ENCODE data around the gene PDGFD.
"Not testable (repeated sequence)": the region's sequence is repeated elsewhere in the genome, so short reads cannot be mapped to it uniquely, and the experiment has no call there.

PDGFD gene

GRCh38 chr11:104057908-104058307, 106.0 kb downstream of the PDGFD start:
- no peak for DNase-seq (ENCODE audit: low read depth)
- no peak overlapping the region for H3K4me3 ChIP-seq (ENCODE audit: control insufficient read depth, low read depth, low read length)
- TF ChIP-seq, protein P1, sequence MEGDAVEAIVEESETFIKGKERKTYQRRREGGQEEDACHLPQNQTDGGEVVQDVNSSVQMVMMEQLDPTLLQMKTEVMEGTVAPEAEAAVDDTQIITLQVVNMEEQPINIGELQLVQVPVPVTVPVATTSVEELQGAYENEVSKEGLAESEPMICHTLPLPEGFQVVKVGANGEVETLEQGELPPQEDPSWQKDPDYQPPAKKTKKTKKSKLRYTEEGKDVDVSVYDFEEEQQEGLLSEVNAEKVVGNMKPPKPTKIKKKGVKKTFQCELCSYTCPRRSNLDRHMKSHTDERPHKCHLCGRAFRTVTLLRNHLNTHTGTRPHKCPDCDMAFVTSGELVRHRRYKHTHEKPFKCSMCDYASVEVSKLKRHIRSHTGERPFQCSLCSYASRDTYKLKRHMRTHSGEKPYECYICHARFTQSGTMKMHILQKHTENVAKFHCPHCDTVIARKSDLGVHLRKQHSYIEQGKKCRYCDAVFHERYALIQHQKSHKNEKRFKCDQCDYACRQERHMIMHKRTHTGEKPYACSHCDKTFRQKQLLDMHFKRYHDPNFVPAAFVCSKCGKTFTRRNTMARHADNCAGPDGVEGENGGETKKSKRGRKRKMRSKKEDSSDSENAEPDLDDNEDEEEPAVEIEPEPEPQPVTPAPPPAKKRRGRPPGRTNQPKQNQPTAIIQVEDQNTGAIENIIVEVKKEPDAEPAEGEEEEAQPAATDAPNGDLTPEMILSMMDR (conservative IDR thresholded peaks at IDR 0.05; ENCODE audit: control insufficient read depth, insufficient read depth, low read depth, low read length) = no peak

- TF ChIP-seq, protein P1 (conservative IDR thresholded peaks at IDR 0.05; ENCODE audit: control insufficient read depth, insufficient read depth, low read depth, low read length) = no peak
- DNase-seq (ENCODE audit: low read depth) = no peak
- H3K4me3 ChIP-seq (ENCODE audit: control insufficient read depth, low read depth, low read length) = no peak overlapping the region
Observed at GRCh38 chr11:104055596-104055995, 108.4 kb downstream of the PDGFD start.

- TF ChIP-seq, protein P1 (conservative IDR thresholded peaks at IDR 0.05; ENCODE audit: control insufficient read depth, insufficient read depth, low read depth, low read length) = no peak
- no peak overlapping the region for H3K4me3 ChIP-seq (ENCODE audit: control insufficient read depth, low read depth, low read length)
- no peak for DNase-seq (ENCODE audit: low read depth)
Observed at GRCh38 chr11:104054911-104055529, 108.9 kb downstream of the PDGFD start.

- H3K4me3 ChIP-seq (ENCODE audit: control insufficient read depth, low read depth, low read length) = no peak overlapping the region
- TF ChIP-seq, protein P1 (conservative IDR thresholded peaks at IDR 0.05; ENCODE audit: control insufficient read depth, insufficient read depth, low read depth, low read length) = no peak
- no peak for DNase-seq (ENCODE audit: low read depth)
Observed at GRCh38 chr11:104053743-104054478, 110.0 kb downstream of the PDGFD start.

DNA sequence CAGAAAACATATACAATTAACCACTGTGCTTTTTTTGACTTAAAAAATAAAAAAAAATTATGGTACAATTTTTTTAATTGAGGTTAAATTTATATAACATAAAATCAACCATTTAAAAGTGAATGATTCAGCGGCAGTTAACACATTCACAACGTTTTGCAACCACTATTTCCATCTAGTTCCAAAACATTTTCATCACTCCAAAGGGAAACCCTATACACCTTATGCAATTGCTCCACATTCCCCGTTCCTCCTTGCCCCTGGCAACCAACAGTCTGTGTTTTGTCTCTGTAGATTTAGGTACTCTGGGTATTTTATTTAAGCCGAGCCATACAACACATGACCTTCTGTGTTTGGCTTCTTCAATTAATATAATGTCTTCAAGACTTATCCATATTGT, 112.2 kb downstream of the PDGFD start:
- TF ChIP-seq, protein P1 (conservative IDR thresholded peaks at IDR 0.05; ENCODE audit: control insufficient read depth, insufficient read depth, low read depth, low read length) = no peak
- no peak overlapping the region for H3K4me3 ChIP-seq (ENCODE audit: control insufficient read depth, low read depth, low read length)
- no peak for DNase-seq (ENCODE audit: low read depth)

DNA sequence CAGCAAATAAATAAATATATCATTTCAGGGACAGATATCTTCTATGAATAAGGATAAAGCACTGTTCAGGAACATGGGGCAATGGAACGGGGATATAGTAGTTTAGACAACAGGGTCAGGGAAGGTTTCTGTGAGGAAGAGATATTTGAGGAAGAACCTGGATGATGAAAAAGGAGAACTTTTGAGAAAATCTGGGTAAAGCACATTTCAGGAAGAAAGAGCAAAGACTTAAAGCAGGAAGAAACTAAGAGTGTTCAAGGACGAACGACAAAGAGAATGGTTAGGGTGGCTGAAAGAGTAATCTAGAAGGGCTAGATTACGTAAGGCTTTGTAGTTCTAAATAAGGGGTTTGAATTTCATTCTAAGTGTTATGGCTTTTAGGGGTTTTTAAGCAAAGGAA, 114.8 kb downstream of the PDGFD start:
- DNase-seq (ENCODE audit: low read depth) = no peak
- TF ChIP-seq, protein P1 (conservative IDR thresholded peaks at IDR 0.05; ENCODE audit: control insufficient read depth, insufficient read depth, low read depth, low read length) = no peak
- no peak overlapping the region for H3K4me3 ChIP-seq (ENCODE audit: control insufficient read depth, low read depth, low read length)

DNA sequence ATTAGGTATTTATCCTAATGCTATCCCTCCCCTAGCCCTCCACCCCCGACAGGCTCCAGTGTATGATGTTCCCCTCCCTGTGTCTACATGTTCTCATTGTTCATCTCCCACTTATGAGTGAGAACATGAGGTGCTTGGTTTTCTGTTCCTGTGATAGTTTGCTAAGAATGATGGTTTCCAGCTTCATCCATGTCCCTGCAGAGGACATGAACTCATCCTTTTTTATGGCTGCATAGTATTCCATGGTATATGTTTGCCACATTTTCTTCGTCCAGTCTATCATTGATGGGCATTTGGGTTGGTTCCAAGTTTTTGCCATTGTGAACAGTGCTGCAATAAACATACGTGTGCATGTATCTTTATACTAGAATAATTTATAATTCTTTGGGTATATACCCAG, 117.1 kb downstream of the PDGFD start:
- not testable (repeated sequence) for H3K4me3 ChIP-seq (ENCODE audit: control insufficient read depth, low read depth, low read length); DNase-seq (ENCODE audit: low read depth)
